Stimulated activated CD4-positive, alpha-beta T cell treated with anti-CD3 and anti-CD28 coated beads, TNF-alpha, amount 100 ng/mL, for 24 hours (primary cell): ENCODE measurements around the gene PIPOX.
"Not testable (repeated sequence)": the region's sequence is repeated elsewhere in the genome, so short reads cannot be mapped to it uniquely, and the experiment has no call there.

Experiments
- DNase-seq, 3 experiments: peaks; one replicate each; pipeline ENCODE4 v3.0.0-alpha.2; 2020; ENCODE audit warnings: low read depth in 3 of 3

PIPOX gene

DNA sequence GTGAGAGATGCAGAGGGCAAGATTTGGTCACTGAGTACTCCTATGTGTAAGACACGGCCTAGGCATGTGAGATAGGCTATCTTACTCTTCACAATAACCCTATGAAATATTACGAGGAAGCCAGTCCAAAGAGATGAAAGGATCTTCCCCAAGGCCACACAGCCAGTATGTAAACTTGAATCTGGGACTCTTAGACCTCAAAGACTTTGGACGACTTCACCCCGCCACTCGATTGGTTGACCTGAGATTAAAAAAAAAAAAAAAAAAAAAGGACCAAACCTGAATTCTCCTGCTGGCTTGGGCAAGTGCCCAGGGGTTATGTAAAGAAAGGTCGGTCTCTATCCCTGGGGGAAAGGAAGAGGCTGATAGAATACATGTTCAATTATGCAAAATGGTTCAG lies 33.1 kb downstream of the PIPOX start:
- DNase-seq = no peak

- no peak for DNase-seq
Observed at GRCh38 chr17:29076722-29077121, 33.8 kb downstream of the PIPOX start.

DNA sequence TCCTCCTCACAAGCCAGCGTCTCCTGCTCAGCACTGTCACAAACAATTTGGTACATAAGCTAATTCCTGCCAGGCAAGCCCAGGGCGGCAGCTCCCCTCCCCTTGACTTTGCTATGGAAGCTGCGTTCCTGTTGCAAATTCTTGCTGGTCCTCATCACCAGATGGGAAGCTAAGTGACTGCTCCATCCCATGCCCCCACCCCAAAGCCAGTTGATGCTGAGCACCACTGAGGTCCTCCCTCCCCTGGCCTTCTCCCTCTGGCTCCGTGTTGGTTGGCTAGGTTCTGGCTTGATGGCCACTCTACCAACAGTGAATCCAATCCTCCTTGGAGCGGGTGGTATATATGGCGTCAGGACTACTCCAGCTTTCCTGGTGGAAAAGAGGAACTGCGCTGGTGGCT lies 34.4 kb downstream of the PIPOX start:
- no peak for DNase-seq

- no peak for DNase-seq
Observed at GRCh38 chr17:29078183-29079045, 35.5 kb downstream of the PIPOX start.

- DNase-seq = no peak
Observed at GRCh38 chr17:29079433-29079832, 36.5 kb downstream of the PIPOX start.

DNA sequence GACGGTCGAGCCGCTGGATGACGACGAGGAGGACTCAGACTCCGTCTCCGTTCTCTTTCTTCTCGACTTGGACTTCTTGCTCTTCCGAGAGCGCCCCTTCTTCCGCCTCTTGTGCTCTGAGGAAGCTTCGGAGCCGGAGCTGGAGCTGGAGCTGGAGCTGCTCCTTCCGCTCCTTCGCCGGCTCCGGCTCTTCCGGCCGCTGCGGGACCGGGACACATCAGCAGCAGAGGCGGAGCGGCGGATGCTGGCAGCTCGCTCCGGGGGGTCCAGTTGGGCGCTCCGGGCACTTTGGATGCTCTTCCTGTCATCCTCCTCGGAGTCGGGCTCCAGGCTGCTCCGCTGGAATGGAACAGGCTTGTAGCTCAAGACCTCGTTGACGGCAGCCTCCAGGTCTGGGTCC lies 36.9 kb downstream of the PIPOX start:
- no peak for DNase-seq

- DNase-seq = no peak
Observed at GRCh38 chr17:29080323-29080722, 37.4 kb downstream of the PIPOX start.

- DNase-seq = no peak
Observed at GRCh38 chr17:29080965-29081364, 38.0 kb downstream of the PIPOX start.

- no peak for DNase-seq
Observed at GRCh38 chr17:29084541-29085146, 41.7 kb downstream of the PIPOX start.

- DNase-seq = no peak
Observed at GRCh38 chr17:29085223-29085622, 42.3 kb downstream of the PIPOX start.

DNA sequence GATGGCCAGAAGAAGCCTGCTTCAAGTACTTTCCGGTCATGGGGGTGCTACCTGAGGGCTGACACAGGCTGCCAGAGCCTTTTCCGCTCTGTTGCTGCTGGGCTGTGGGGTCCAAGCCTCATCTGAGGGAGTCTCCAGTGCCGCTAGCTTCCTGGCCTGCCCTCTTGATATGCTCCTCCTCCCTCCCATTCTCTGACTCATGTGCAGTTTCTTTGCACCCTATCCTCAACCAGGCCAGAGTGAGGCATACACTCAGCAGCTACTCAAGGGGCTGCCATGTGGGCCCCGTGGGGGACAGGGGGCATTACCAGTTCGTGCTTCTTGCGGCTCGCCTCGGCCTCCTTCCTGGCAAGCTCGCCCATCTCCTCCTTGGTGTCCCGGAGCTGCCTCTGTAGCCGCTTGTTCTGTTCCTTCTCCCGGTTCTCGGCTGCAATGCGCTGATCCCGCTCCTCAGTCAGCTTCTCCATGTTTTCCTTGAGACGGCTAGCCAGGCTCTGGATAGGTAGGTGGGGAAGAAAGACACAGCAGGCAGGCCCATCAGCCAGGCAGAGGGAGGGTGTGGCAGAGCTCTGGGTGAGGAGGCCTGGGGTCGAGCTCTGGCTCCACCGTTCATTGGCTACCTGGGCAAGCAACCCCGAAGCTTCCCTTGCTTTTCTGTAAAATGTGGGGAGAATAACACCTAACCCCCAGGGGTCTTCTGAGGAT lies 43.8 kb downstream of the PIPOX start:
- no peak for DNase-seq

DNA sequence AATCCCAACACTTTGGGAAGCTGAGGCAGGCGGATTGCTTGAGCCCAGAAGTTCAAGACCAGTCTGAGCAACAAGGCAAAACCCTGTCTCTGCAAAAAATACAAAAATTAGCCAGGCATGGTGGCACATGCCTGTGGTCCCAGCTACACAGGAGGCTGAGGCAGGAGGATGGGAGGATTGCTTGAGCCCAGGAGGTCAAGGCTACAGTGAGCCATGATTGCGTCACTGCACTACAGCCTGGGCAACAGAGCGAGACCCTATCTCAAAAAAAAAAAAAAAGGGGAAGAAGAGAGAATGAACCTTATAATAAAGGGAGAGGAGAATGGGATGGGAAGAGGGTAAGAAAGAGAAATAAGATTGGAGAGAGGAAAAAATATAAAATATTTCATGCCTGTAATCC lies 45.8 kb downstream of the PIPOX start:
- DNase-seq = not testable (repeated sequence)

GRCh38 chr17:29089601-29090044 lies 46.7 kb downstream of the PIPOX start:
- no peak for DNase-seq

DNA sequence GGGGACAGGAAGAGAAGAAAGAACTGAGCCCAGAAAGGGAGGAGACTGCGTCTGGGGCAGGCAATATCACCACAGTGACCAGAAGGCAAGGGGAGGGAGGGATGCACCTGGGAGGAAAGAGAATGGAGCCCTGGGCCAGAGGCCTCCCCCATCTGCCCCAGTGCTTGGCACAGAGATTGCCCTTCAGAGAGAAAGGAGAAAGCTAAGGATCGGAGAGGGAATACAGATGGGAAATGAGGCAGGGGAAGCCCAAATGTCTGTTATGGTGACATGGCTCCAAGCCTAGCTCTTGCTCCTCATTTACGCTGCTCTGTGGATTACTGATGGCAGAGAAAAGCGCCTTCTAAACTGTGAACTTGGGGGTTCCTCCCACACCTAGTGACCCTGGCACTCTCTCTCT lies 47.2 kb downstream of the PIPOX start:
- DNase-seq = no peak

DNA sequence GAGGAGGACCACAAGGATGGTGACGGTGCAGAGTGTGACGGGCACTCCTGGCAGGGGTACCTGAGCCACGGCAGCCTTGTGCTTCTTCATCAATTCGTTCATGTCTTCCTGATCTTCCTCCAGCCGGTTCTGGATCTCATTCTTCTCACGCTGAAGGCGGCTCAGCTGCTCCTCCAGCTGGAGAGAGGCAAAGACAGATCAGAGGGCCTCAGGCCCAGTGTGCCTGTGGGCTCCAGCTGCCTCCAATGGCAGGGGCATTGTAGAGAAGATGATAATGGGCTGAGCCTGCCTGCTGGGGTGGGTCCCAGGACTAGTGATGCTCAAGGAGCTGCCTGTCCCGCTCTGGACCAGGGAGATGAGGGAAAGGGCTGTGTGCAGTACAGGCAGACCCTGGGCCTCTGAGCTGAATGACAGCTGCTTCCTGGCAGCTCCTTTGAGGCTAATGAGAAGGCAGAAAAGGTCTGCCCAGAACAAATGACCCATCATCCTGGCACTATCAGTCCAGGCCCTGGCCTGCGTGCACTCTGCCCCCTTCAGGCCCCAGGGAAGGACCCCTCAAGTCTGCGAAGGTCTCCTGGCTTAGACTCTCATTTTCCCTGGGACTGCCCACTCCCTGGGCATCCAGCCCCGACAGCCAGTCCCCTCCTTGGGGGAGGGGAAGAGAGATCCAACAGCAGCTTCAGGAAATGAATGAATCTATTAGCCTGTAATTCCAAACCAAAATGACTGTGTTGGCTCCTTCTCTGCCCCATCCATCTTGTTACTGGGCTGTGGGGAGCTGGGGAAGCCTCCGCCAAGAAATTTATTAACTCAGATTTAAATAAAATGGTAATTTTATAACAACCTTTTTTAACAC lies 48.0 kb downstream of the PIPOX start:
- DNase-seq = no peak

DNA sequence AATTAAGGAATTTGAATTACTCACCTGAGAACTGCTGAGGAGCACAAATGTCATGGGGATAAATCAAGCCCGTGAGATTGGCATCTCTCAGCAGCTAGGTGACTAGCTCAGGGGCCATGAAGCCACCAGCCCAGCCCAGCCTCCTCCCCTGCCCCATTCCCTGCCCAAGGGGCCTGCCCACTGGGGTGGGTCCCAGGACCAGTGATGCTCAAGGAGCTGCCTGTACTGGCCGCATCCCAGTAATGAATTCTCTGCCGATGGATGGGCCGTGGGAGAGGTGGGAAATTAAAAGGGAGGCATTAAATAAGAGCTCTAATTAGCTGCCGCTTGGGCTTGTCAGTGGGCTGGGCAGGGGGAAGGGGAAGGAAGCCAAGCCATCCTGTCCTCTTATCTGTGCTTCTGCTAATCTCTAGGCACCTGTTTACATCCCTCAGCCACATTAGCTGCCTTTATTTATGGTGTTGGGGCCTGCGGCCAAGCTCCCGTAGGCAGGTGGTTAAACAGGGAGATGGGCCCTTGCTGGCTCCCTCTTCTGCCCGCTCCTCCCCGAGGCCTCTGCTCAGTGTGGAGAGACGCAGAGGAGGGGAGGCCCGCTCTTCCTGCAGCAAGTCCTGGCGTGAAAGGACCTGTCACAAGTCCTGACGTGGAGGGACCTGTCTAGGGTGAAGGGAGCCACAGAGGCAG lies 48.8 kb downstream of the PIPOX start:
- no peak for DNase-seq

DNA sequence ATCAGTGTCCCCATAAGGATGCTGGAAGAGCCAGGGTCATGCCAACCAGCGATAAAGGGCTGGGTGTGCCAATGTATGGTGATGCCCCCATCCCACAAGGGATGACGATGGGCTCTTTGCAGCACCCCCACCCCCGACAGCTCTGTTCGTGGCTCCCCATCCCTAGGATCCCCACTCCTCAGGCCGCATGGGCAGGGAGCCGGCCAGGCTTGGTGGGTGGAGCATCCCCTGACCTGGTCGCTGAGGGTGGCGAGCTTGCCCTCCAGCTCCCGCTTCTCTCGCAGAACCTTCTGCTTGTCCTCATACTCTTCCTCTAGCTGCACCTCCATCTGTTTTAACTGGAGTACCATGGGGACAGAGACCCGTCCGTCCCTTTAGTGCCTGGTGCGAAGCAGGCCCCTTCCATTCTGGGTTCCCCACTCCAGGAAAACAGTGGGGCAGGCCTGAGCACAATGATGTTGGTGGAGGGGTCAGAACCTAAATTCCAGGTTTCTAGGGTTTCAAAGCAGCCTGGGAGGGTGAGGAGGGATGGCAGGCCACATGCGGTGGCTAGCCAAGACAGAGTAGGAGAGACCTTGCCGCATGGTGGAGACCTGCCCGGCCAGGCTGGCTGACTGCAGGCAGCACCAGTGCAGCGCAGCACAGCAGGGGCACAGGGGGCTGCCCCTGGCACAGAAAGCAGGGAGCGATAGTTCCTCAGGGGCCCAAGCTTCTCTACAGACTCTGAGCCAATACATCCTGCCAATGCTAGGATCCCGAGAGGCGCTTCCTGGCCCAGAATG lies 50.3 kb downstream of the PIPOX start:
- DNase-seq = no peak

DNA sequence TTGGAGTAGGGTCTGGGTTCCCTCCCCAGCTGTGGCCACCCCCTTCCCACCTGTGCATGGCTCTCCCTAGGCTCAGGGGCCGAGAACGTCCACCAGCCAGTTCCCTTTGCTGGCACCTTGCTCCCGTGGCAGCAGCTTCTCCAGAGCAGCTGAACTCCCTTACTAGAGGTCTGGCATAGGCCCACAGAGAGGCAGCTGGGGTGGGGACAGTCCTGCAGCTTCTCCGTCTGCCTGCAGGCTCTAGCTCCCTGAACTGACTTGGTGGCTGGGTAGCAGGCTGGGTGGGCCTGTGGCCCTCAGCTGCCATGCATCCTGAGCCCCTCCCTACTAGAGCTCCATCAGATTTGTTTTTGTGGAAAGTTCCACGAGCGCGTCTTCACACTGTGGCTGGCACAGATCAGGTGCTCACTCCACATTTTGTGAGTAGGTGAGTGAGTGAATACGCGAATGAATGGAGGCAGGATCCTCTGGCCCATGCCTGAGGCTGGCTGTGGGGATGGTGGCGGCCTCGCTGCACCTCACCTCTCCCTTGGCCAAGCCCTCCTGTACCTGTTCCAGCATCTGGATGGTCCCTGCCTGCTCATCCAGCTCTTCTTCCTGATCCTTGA lies 51.3 kb downstream of the PIPOX start:
- no peak for DNase-seq

DNA sequence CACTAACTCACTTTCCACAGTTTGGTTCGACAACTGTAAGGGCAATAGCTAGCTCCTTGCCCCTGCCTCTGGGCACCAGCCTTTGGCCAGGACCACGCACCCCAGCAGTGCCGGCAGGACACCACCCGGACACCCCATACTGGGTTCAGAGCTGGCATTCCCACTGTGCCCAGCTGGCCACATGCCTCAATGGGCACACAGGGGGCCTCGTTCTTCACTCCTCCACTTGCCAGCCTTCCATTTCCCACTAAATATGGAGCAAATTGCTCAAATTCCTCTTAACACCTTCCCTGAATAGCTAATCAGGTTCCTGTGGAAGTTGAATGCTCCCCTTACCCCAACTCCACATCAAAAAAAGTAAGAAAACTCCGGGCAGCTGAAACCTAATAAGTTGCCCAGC lies 52.5 kb downstream of the PIPOX start:
- no peak for DNase-seq

DNA sequence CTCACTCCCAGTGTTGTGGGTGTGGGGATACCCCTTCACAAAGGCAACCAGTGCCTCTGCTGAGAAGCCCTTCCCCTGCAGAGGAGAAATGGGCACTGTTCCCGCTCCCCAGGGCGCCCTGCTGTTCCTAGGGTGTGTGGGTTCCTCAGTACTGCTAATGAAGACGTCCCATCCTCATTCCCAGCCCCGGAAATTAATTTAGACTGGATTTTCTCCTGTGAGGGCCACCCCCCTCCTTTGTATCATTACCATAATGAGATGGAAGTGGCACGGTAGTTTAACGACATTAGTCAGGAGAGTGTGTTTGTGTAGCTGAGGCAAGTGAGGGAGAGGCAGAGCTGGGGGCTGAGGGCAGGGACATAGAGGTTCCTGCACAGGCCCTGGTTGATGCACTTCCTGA lies 53.2 kb downstream of the PIPOX start:
- DNase-seq = no peak
